Measurements from ENCODE around the gene ESR1.
"Not testable (repeated sequence)": the region's sequence is repeated elsewhere in the genome, so short reads cannot be mapped to it uniquely, and the experiment has no call there.

The ESR1 gene

DNA sequence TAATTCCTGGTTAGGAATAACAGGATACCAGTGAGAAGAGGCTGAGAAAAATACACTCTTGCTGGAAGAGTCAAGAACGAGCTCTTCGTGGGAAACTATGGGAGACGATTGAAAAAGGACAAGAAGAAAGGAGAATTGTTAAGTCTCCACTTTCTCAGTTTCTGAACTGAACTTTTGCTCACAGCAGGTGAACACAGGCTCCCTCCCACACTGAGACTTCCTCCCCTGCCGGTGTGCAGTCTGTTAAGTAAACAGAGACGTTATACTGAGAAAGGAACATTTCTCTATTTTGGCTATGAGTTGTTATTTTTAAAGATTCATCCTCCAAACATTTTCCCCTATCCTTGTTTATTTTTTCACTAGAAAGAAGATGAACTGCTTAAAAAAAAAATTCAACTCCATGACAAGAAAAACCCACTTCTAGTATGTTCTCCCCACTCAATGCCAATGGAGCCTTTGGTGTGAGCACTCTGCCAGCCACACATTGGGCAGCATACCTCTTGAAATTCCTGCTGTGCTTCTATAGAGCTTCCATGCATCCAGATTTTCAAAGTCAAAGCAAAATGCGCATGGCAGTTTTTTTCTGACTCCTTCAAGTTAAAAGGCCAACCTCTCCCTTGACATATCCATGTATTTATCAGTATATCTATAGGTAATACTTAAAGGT is 250.5 kb downstream of the ESR1 start:
- DNase-seq, result no peak

DNA sequence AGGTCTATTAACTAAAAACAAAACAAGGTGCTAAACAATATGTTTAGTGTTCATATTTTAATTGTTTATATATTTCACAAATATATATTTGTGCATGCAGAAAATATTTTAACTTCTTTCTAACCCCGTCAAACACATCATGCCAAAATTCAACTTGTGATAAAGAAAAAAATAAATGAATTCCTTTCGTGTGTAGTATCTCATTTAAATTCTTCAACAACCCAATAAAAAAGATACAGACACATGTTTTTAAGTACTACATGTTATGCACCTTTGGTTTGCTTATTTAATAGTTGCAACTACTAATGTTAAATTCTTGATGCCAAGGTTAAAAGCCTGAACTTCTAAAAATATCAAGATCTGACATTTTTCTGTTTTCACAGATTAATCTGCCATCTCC is 252.4 kb downstream of the ESR1 start:
- no peak for DNase-seq

DNA sequence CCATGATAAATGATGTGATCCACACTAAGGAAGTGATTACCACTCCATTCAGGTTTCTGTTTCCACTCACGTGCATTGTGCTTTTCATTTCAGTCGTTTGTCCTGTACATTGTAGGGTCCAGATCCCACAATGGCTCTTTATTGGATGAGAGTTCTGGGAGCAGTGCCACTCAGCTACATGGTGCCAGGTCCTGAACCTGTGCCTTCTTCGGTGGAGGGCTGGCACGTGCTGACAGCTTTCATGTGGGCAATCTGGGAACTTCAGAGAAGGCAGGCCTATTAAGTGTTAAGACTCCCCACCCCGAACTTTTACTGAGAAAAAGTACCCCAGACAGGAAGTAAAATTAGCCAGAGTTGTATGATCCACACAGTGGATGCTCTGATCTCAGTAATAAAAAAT is 255.0 kb downstream of the ESR1 start:
- no peak for DNase-seq

DNA sequence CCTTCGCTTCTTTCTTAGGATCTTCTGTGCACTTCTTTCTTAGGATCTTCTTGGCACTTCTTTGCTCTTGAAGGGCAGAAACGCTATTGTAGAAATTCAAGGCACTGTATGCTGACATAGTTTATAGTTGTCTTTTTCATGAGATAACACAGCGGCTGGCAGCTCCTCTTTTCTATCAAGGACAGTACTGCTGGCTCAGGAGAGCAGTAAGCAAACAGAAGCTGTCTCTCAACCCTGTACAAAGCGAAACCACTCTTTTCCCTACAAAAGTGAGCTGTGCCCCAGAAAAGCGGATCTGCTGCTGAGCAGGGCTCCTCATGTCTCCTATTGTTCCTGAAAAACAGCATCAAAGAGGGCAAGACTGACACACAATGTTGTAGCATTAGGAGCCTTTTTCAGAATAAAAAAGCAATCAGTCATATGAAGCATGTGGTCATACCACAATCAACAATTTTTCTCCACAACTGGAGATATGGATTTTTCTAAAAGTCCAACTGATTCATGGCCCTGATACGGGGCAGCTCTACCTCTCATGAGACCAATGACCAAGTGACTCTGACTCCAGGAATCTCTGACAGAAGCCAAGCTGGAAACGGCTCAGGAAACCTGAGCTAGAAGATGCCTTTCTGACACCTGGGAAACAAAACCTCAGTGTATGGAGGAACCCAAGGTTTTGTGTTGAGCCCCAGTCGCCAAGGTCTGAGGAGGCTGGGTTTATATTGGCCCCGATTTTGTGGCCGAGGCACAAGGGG is 255.9 kb downstream of the ESR1 start:
- no peak for DNase-seq

DNA sequence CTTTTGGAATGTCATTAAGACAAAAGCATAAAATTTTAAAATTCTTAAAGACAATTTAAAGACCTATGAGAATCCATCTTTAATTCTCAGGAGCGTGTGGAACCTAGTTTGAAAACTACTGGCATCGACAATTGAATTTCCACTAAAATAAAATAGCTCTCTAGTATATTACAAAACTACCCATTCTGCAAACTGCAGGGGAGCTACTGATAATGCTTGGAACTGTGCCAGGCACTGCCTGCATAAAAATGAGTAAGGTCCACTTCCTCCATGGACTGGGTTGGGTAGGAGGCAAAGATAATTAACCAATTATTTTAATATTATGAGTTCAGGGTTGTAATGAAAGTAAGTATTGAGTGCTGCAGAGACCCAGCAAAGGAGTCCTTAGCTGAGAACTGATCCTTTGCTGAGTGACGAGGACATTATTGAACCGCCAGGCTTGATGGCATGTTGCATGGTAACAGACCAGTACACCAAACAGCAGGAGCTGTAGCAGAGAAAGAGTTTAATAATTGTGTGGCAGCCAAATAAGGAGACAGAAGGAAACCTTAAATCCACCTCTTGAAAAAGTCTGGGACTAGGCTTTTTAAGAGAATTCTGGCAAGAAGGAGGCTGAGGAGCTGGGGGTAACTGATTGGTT is 261.3 kb downstream of the ESR1 start:
- DNase-seq, result no peak

DNA sequence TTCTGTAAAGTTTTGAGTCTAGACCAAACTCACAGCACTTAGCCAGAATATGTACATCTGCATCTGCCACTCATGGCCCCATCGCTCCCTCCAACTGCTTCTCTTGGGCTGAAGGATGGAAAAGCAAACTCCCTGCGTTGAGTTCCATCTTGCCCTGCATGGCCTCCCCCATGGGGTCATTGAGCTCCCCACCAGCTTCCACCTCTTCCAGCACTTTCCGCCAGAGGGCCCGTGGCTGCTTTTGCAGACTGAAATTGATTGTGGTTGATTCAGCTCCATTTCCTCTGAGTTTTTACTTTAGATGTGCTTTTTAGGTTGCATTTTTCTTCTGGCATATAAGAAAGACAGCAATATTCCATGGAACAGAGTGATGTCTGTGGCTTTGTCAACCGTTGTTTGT is 263.1 kb downstream of the ESR1 start:
- DNase-seq, result no peak

DNA sequence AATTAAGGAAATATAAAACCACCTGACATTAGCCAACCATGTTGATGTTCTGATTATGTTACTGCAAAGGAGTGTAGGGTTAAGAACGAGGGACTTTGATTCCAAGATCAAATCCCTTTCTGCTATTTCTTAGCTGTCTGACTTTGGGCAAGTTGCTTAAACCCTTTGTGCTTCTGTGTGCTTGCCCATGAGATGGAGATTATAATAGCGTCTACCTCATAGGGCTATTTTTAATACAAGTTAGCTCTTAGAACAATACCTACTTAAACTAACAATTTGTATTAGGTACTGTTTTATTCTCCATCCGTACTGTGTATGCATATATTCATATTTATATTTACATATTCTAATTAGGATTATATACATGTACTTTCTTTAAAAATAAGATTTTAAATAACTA is 263.8 kb downstream of the ESR1 start:
- no peak for DNase-seq

DNA sequence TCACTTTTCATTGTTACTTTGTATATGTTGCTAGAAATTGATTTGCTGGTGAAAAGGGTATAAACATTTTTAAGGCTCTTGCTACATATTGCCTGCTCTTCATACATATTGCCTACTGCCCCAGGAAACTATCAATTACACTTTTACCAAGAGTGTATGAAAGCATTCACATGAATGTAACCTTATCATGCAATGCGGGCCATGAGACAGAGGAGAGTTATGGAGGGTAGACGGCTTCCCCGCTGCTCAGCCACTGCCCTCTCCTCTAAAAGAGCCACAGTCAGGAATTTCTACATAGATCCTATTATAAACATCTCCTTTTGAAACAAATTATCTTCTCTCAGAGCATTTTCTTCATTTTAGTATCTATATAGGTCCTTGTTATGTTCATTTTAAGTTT is 264.4 kb downstream of the ESR1 start:
- DNase-seq, result no peak

DNA sequence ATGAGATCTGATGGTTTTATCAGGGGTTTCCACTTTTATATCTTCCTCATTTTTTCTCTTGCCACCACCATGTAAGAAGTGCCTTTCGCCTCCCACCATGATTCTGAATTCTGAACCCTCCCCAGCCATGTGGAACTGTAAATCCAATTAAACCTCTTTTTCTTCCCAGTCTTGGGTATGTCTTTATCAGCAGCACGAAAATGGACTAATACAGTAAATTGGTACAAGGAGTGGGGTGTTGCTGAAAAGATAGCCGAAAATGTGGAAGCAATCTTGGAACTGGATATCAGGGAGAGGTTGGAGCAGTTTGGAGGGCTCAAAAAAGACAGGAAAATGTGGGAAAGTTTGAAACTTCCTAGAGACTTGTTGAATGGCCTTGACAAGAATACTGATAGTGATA is 268.8 kb downstream of the ESR1 start:
- DNase-seq, result not testable (repeated sequence)

DNA sequence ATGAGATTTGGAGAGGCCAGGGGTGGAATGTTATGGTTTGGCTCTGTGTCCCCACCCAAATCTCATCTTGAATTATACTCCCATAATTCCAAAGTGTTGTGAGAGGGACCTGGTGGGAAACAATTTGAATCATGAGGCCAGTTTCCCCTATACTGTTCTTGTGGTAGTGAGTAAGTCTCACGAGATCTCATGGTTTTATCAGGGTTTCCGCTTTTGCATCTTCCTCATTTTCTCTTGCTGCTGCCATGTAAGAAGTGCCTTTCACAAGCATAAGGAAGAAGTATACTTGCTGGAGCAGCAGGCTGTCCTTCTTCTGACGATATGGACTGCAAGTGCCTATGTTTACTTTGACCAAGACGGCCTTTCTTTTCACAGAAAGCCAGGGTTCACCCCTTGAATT is 270.5 kb downstream of the ESR1 start:
- DNase-seq, result no peak

DNA sequence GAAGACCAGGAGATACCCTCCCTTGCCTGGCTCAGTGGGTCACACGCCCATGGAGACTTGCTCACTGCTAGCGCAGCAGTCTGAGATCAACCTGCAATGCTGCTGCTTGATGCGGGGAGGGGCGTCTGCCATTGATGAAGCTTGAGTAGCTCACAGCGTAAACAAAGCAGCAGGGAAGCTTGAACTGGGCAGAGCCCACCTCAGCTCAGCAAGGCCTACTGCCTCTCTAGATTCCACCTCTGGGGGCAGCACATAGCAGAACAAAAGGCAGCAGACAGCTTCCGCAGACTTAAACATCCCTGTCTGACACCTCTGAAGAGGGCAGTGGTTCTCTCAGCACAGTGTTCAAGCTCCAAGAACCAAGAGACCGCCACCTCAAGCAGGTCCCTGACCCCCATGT is 271.3 kb downstream of the ESR1 start:
- DNase-seq, result no peak

DNA sequence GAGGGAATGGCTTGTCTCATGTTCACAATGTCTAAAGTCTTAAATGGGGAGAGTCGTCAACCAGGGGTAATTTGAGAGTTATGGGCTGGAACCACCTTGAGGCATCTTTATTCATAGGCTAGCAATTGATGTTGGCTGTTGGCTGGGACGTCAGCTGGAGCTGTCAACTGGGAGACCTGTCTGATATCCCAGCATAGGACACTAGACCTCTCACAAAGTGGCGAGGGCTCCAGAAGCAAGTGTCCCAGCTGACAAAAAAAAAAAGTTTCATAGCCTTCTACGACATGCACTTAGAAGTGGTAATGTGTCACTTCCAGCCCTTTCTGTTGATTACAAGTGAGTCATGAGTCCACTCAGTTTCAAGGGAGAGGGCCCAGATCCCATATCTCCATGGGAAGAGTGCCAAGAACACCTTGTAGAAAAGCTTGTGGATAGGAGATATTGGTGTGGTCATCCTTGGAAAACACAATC is 278.0 kb downstream of the ESR1 start:
- no peak for DNase-seq

DNA sequence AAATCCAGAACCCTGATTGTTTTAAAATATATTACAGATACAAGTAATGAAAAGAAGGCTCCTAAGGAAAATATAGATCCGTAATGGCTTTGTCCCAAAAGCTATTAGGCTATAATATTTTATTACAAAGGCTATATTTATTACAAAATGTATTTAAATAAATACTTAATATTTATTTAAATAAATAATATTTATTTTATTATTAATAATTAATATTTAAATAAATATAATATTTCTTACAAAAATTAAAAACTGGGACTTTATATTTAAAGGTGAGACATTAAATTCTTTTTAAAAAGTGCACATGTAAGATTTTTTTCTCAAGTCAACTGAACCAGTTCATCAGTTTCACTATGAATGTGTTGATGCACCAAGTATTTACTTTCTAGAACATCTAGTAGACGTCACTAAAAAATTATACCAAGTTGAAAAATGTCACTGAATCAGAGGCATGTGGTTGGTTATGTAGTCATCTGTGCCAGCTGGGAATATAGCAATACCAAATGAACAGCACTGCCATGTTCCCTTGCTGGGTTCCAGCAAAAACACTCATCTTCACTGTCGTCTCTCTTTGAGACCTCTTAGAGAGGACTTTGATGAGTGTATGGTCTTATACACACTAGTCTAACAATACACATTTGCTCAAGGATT is 278.9 kb downstream of the ESR1 start:
- DNase-seq, result no peak

DNA sequence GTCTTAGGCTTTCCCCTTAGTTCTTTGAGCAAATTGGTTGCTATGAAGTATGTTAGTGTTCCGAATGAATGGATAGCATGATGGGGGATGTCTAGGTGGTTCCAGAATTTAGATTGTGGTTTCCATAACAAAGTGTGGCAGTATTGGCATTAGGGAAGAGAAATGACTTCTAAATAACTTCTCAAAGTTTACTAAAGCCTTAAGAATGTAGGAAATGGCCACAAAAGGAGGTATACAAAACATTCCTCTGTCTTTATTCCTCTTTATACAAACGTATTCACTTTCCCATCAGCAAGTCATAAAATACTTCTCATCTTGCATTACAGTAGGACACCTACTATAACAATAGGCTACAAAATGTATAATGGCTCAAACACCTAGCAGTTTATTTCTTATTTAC is 279.6 kb downstream of the ESR1 start:
- no peak for DNase-seq

DNA sequence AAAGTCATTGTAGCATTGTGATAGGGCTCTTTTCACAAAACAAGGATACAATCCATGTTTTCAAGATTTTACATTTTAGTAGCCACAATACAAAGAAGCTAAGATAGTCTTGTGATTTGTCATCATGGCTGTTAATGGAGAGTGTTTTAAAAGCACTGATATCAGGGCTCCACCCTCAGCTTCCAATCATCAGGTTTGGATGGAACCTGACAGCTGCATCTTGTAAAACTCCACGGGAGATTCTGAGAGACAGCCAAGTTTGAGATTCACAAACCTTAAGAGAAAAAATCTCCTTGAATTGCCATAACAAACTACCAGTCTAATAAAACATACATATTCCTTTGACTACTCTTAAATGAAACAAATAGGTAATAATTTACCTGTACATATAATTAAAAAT is 280.2 kb downstream of the ESR1 start:
- DNase-seq, result no peak

DNA sequence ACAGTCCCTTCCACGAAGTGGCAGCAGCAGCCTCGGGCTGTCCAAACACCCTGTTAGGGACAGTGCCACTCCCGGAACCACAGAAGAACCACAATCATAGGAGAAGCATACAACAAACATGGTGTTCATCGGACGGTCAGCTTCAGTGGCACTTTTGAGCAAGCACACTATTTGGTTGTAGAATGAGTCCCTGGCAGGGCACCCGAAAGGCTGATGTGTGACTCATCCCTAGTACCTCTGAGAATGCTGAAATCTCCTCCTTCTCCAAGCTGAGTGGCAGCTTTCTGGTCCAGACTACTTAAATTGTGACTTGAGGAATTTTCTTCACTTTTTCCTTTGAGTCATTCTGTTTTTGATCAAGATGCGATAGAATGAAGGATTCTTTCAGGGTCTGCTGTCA is 282.5 kb downstream of the ESR1 start:
- DNase-seq, result no peak

DNA sequence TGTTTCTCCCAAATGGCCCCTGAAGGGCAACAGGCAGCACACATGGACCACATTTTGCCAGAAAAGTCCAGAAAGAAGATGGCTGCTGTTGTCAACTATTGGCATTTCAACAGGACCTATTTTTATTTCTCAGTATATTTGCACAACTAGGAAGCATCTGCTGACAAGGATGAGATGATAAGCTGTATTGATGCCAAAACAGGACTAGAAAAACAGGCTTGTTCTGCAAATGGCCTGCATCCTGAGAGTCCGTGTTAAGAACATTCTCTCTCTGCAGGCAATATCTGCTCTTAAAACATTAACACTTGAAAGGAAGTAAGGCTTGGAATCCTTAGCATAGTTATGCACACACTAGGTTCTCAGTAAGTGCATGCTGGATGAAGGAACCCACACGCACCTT is 283.7 kb downstream of the ESR1 start:
- DNase-seq, result no peak

DNA sequence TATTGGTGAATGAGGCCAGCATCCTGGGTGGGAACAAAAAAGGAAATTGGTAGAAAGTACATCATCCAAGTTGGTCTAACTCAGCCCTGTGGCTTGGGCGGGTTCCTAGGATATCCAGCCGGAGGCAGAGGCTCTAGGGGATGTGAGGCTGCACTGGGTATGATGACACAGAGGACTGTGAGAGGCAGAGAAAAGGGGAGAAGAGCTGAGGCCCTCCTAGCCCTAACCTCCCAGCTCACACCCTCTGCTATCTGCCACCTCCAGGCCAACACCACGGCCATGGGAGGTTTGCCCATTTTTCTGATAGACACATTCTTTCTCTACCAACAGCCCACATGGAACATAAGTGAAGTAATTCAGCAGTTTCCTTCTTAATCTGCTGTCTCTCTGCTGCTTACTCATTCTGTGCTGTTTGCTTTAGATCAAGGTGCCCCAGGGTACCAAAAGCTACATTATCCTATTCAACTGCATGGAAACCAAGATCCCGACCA is 284.4 kb downstream of the ESR1 start:
- no peak for DNase-seq

DNA sequence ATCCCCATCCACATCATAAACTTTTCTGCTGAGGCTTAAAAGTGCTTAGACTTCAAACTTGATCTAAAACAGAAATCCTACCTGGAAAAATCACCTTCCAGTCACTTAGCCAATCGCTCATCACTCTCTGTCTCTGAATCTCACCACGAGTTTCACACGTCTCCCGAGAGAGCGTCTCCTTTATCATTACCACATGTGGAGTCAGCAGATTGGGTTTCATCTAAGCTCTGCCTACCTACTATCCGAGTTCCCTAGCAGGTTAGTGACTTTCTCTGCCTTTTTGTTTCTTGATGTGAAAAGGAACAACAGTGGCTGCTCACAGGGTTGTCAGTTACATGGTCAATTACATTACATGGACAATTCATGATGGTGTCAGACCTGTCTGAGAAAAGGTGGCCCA is 286.2 kb downstream of the ESR1 start:
- no peak for DNase-seq

DNA sequence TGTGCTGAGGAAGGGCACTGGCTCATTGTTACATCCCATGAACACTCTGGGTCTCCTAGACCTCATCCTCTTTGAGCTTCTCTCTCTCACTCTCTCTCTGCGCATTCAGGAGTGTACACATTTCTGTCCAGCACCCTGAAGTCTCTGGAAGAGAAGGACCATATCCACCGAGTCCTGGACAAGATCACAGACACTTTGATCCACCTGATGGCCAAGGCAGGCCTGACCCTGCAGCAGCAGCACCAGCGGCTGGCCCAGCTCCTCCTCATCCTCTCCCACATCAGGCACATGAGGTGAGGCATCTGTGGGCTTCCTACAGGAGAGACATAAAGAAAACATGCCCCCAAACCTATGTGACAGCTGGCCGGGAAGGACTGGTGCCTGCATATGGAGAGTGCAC is 286.8 kb downstream of the ESR1 start:
- no peak for DNase-seq

DNA sequence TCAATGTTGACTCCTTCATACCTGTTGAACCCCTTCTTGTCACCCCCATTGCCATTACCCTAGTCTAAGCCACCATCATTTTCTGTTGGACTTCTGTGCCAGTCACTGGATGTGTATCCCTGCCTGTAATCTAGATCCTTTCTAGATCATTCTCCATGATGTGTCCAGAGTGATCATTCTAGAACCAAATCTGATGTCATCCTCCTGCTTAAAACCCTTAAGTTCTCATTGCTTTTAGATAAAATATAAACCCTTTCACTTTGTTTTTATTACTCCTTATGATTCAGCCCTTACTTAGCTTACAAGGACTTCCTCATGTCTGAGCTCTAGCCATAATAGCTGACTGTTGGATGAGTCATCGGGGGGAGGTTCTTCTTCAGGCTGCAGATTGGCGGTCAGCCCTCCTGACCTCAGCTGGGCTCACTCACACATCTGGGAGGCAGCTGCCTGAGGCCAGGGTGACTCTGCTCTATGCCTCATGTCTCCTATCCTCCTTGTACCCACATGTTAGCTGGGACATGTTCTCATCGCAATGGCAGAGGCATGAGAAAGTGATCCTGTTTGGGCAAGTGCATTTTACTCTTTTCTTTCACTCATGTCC is 287.6 kb downstream of the ESR1 start:
- no peak for DNase-seq

DNA sequence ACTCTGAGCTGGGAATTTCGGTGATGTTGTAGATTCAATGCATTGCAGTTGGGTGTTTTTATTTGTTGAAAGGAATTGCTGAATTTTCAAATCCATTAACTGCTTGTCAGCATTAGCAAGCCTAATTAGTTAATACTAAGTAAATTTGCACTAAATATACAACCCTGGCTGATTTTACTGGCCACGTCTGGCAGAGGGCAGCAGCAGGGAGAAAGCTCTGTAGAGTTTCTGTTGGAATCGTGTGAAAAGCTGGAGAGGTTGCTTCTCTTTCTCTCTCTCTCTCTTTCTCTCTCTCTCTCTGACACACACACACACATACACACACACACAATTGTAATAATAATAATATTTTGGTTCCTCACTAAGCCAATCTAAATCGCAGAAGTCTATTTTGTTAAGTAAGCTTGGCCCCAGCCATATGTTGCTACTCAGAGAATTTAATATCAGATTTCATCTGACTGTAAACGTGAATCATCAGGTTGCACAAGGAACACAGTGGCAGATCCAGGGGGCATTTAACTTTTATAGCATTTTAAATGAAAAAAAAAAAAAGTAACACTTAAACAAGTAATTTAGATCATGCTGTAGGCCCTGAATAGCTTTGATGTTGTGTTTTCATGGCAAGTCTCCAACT is 289.5 kb downstream of the ESR1 start:
- DNase-seq, result no peak

DNA sequence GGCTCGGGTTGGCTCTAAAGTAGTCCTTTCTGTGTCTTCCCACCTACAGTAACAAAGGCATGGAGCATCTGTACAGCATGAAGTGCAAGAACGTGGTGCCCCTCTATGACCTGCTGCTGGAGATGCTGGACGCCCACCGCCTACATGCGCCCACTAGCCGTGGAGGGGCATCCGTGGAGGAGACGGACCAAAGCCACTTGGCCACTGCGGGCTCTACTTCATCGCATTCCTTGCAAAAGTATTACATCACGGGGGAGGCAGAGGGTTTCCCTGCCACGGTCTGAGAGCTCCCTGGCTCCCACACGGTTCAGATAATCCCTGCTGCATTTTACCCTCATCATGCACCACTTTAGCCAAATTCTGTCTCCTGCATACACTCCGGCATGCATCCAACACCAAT is 291.2 kb downstream of the ESR1 start:
- no peak for DNase-seq
